Panc1 (cell line): Measurements from ENCODE around the gene KRT82. TPM values are rescaled to one million over a fixed set of nuclear protein-coding genes. Genes with fewer than 3 reads are reported as not detected.

Experiments used
- ATAC-seq: fragments of 200-7000 bp; cut with Tn5 transposase; 2 replicates; pipeline ENCODE4 v1.9.1; 2020; ENCODE audit warnings: mild to moderate bottlenecking, moderate library complexity
- BruUV-seq: library from RNA; stranded (reverse); fragments of 400-500 nt; replicated peaks from 2 replicates; lab custom pipeline; 2021; lab: Mats Ljungman, UMichigan
- CTCF ChIA-PET: fragments of 300-600 bp; sonication (Branson Sonifier 250); formaldehyde crosslinking; loops from one replicate; lab custom pipeline; 2022; ENCODE audit warnings: antibody characterized with exemption; lab: Charles Lee
- POLR2A ChIA-PET: fragments of 300-600 bp; sonication (Branson Sonifier 250); formaldehyde crosslinking; loops from one replicate; lab custom pipeline; 2022; ENCODE audit warnings: antibody characterized with exemption; lab: Charles Lee
- DNase-seq: peaks from one replicate; pipeline ENCODE4 v3.0.0-alpha.2; 2010; ENCODE audit warnings: low read depth, low spot score
- H3K27ac ChIP-seq: 2 replicates; pipeline ENCODE4 v1.5.1; 2011; ENCODE audit warnings: mild to moderate bottlenecking, low read length, inconsistent platforms
- H3K27me3 ChIP-seq: fragments of 200-500 bp; sonication (Bioruptor generic); 2 replicates; pipeline ENCODE4 v1.6.0; 2014; ENCODE audit warnings: low read length, inconsistent platforms; ENCODE audit not compliant: control insufficient read depth, insufficient read depth
- H3K36me3 ChIP-seq: fragments of 200-500 bp; sonication (Bioruptor generic); 2 replicates; pipeline ENCODE4 v1.5.1; 2014; ENCODE audit warnings: inconsistent platforms, mild to moderate bottlenecking, low read length, moderate library complexity; ENCODE audit not compliant: control insufficient read depth, insufficient read depth
- H3K4me1 ChIP-seq: 2 replicates; pipeline ENCODE4 v1.5.1; 2011; ENCODE audit warnings: inconsistent platforms, mild to moderate bottlenecking, low read length, moderate library complexity; ENCODE audit not compliant: control insufficient read depth, insufficient read depth
- H3K4me3 ChIP-seq, 2 experiments: 2 replicates each; pipeline ENCODE4 v1.5.1; 2011 to 2012; ENCODE audit warnings: low read depth in 2 of 2, low read length in 2 of 2, mild to moderate bottlenecking in 2 of 2, inconsistent platforms in 1 of 2, moderate library complexity in 1 of 2
- H3K9me3 ChIP-seq: fragments of 200-500 bp; sonication (Bioruptor generic); 2 replicates; pipeline ENCODE4 v1.5.1; 2014; ENCODE audit warnings: low read depth, mild to moderate bottlenecking, inconsistent platforms, low read length, moderate library complexity; ENCODE audit not compliant: control insufficient read depth, insufficient read depth
- CTCF ChIP-seq: fragments of 450-650 bp; IDR thresholded peaks from 2 replicates; pipeline ENCODE4 v1.5.1; 2017; ENCODE audit warnings: mild to moderate bottlenecking
- POLR2AphosphoS5 ChIP-seq: IDR thresholded peaks from 2 replicates; pipeline ENCODE4 v1.6.1; 2012; ENCODE audit warnings: mild to moderate bottlenecking, low read depth, low read length, moderate library complexity
- REST ChIP-seq, 2 experiments: IDR thresholded peaks; 2 replicates each; pipeline ENCODE4 v1.6.1; 2011 to 2012; ENCODE audit warnings: low read depth in 2 of 2, control low read depth in 1 of 2, low read length in 1 of 2, mild to moderate bottlenecking in 1 of 2, moderate library complexity in 1 of 2; ENCODE audit not compliant: insufficient read depth in 1 of 2
- SIN3A ChIP-seq: IDR thresholded peaks from 2 replicates; pipeline ENCODE4 v1.6.1; 2012; ENCODE audit warnings: low read depth, mild to moderate bottlenecking, low read length, moderate library complexity, borderline replicate concordance; ENCODE audit not compliant: insufficient read depth
- TCF7L2 ChIP-seq: IDR thresholded peaks from 2 replicates; pipeline ENCODE4 v1.6.1; 2011; ENCODE audit warnings: mild to moderate bottlenecking, low read depth, low read length, inconsistent platforms
- in situ Hi-C: cut with HindIII; loops from 2 replicates; pipeline ENCODE4 v1.10.0; 2016; ENCODE audit warnings: low sequenced_read_pairs, low pct_unique_long_range_greater_than_20kb
- intact Hi-C: fragments of 100-400 bp; cut with micrococcal nuclease; formaldehyde crosslinking; loops from one replicate; pipeline ENCODE4 v1.10.0; 2022; ENCODE audit not compliant: unreplicated experiment
- total RNA-seq: library from RNA; stranded (reverse); gene quantifications from one replicate; pipeline ENCODE4 v1.2.1, GENCODE V29; 2021; ENCODE audit not compliant: unreplicated experiment

KRT82 gene
- total RNA-seq, 1 experiment from 2014 or later = not detected

DNA sequence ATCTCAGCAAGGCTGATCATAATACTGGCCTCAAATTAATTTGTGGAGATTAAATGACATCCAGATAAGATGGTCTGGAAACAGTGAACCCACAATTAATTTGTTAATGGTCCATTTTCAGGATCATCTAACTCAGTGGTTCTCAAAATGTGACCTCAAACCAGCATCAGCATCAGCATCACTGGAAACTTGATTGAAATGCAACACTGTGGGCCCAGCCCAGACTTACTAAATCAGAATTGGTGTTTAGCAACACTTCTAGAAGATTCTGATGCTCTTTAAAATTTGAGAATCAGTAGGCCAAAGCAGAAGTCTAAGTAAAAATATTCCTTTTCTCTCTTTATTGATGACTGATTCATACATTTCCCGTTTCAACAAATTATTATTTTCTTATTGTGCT is 10.7 kb upstream of the KRT82 start:
- Histone ChIP-seq H3K27ac (no peak overlapping the region), H3K27me3 (no peaks in the 10 kb centered on the region), H3K9me3 (no peaks in the 10 kb centered on the region), H3K4me3 (no peak overlapping the region), H3K4me1 (no peaks in the 10 kb centered on the region), H3K36me3 (no peaks in the 10 kb centered on the region)
- ATAC-seq (no peak), DNase-seq (no peak)
- intact Hi-C loops (no loop called here), in situ Hi-C loops (no loop called here)
- ChIA-PET CTCF (no interaction called here), POLR2A (no interaction called here)
- BruUV-seq = no TSS peak
- no peak for TF ChIP-seq REST (IDR thresholded peaks at IDR 0.05; ENCODE audit: insufficient read depth in 1 of 2, low read depth in 2 of 2, low read length in 1 of 2)
- TF ChIP-seq TCF7L2 = no peak
- no peak for TF ChIP-seq POLR2AphosphoS5
- no peak for TF ChIP-seq CTCF

GRCh38 chr12:52415870-52416750 is 10.0 kb upstream of the KRT82 start:
- no peaks in the 10 kb centered on the region for H3K36me3 ChIP-seq
- intact Hi-C loops (no loop called here), in situ Hi-C loops (no loop called here)
- no TSS peak for BruUV-seq
- POLR2A ChIA-PET = no interaction called here
- H3K4me1 ChIP-seq = no peaks in the 10 kb centered on the region
- H3K27me3 ChIP-seq = no peaks in the 10 kb centered on the region
- ATAC-seq = no peak
- CTCF ChIA-PET = no interaction called here
- no peaks in the 10 kb centered on the region for H3K9me3 ChIP-seq
- TF ChIP-seq CTCF (no peak), REST (IDR thresholded peaks at IDR 0.05; ENCODE audit: insufficient read depth in 1 of 2, low read depth in 2 of 2, low read length in 1 of 2) (no peak), POLR2AphosphoS5 (no peak), SIN3A (no peak), TCF7L2 (no peak)
- no peak overlapping the region for H3K4me3 ChIP-seq
- H3K27ac ChIP-seq = no peak overlapping the region
- DNase-seq = no peak
